Stimulated activated CD4-positive, alpha-beta T cell treated with anti-CD3 and anti-CD28 coated beads, Interleukin-1b, Interleukin-23, amount 100 ng/mL, for 1 hour (primary cell): Measurements from ENCODE around the gene MZB1.

ENCODE experiments used
- DNase-seq, 2 donors: peaks; one replicate each; pipeline ENCODE4 v3.0.0-alpha.2; 2020; ENCODE audit warnings: low read depth in 2 of 2

Gene MZB1

GRCh38 chr5:139389701-139390638 is at the start of gene MZB1:
Gene MZB1, minus strand, starts transcription at chr5:139389913. Its CDS starts 57 bp downstream, at chr5:139389856.
- peak in 1 of 2 donors; percentile 12 for DNase-seq

DNA sequence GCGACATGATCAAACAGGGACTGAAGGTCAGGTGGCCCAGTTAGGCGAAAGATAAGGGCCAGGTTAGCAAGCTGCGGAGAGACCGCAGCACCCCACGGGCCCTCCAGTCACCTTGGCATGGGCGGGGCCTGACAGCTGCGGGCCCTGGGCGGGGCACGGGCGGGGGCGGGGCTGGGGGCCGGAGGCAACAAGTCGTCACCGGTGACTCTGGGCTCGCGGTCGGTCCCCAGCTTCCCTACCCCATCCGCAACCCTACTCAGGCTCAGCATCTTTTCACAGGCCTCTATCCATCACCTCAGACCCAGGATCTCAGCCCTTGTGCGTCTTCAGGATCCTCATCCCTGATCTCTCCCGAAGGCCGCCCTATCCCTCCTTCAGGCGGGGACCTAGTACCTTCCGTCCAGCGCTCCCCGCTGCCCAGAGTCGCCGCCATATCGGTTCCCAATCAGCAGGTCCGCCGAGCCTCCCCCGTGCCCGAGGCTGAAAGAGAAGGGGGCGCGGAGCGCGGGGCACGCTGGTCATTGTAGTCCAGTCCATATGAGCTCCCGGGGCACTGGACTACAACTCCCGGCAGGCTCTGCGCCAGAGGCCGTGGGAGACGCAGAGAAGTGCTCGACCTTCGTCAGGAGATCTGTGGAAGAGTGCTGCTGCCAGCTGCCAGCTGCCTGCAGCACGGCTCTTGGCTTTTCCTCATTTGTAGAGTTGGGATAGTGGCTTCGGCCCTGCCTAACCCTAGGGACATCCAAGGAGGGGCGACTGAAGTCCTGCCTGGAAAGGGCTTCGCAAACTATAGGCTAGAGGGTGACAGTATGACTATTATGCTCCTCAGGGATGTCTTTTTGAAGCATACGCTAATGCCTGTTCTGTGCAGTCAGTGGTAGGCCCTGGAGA is 49.5 kb upstream of the MZB1 start, which contains the start of gene DNAJC18:
TSS of gene DNAJC18 (minus strand) at position 513 of the 891 bp plus-strand sequence. CDS start at position 433, 80 bp downstream.
- DNase-seq: peak; percentile 66 to 80

DNA sequence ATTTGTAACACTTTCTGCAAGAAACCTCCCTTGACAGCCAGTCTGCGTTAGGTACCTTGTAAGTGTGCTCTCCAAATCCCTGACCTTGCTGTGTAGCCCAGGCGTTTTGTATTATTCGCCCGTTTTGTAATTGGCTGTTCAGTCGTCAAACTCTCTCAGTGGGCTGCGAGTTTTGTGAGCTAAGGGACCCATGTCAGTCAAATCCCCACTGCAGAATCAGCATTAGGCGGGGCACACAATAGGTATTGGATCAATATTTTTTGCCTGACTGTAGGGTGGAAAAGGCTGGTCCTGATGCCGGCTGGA is 48.9 kb upstream of the MZB1 start:
- DNase-seq: no peak

- DNase-seq: no peak
These were observed 46.0 kb upstream of the MZB1 start for GRCh38 chr5:139435676-139436075.

DNA sequence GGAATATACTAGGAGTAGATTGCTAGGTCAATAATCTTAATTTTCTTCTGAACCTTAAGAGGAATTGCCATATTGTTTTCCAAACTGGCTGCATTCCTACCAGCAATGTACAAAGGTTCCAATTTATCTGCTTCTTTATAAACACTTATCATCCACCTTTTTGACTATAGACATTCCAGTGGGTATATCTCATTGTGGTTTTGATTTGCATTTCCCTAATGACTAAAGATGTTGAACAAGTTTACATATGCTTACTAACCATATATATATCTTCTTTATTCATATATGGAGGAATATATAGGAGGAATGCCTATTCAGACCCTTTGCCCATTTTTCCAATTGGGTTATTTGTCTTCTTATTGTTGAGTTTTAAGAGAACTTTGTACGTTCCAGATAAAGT is 42.0 kb upstream of the MZB1 start:
- no peak for DNase-seq

- DNase-seq: no peak
These were observed 40.3 kb upstream of the MZB1 start for GRCh38 chr5:139430015-139430414.

GRCh38 chr5:139426203-139426885 is 36.6 kb upstream of the MZB1 start:
- DNase-seq: no peak

GRCh38 chr5:139425497-139425896 is 35.8 kb upstream of the MZB1 start:
- no peak for DNase-seq

- peak in 1 of 2 donors; percentile 35 for DNase-seq
These were observed 32.7 kb upstream of the MZB1 start for GRCh38 chr5:139422307-139422893.

GRCh38 chr5:139419226-139420192 is 29.8 kb upstream of the MZB1 start:
- no peak for DNase-seq

DNA sequence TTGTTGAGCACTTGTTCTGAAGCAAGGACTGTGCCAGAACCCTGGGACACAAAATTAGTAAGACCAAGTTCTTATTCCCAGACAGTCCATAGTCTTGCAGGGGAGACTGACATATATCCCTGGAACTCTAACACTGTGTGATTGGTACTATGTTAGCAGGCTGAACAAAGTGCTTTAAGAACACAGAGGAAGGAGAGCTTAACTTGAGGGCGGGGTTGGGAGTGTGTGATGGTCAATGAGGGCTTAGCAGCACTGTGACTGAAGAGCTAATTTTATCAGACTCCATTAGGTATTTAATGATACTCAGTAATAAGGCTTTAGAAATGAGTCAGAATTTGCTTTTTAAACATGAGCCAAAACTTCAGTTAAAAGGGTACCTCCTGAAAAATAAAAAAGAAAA is 29.1 kb upstream of the MZB1 start:
- DNase-seq: no peak

- DNase-seq: no peak
These were observed 27.5 kb upstream of the MZB1 start for GRCh38 chr5:139417214-139417613.

GRCh38 chr5:139416651-139417050 is 26.9 kb upstream of the MZB1 start:
- no peak for DNase-seq

DNA sequence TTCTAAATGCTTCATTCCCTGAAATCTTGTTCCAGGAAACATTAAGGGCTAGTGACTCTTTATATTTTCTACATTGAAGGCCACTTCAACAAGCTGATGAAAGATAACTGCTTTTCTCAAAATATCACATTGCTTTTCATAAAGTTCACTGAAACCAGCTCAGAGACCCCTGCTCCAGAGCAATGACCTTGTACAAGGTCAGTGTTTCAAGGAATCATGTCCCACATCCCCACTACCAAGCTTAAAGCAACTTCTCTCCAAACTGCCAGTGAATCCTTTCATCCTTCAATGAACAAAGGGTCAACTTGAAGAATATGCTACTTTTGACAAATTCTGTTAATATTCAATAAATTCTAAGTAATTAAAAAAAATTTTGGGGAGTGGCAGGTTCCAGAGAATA is 26.2 kb upstream of the MZB1 start:
- no peak for DNase-seq

DNA sequence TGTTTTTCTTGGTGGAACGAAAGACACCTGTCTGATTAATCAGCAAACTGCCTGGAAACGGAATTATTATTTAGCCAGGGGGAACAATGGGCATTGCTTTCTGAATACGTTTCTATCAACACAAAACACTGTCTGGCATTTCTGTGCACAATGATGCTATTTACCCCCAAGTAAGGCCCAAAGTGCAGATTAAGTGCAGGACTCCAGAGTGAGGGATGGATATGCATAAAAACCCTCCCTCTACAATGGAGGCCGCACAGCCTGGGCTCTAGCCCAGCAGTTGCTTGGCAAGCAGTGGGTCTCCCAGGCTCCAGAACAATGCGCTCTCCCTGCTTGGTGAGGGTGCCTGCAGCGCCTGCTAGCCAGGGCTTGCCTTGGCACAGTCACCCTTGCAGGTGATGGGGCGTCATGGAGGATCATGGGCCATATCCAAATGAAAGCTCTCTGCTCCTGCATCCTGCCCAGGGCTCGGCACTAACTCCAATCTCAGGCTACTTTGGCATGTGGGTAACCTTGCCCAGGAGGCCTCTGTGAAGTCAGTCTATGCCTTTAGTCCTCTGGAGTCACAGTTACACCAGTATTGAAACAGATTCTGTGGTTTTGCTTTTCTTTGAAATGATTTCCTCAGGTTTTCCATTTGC is 25.6 kb upstream of the MZB1 start:
- no peak for DNase-seq

GRCh38 chr5:139414581-139415130 is 24.9 kb upstream of the MZB1 start:
- DNase-seq: no peak

- no peak for DNase-seq
These were observed 24.2 kb upstream of the MZB1 start for GRCh38 chr5:139413963-139414362.

- DNase-seq: no peak
These were observed 23.4 kb upstream of the MZB1 start for GRCh38 chr5:139413153-139413552.

GRCh38 chr5:139410993-139411828 is 21.5 kb upstream of the MZB1 start:
- DNase-seq: no peak
